ENCODE results near the gene COL27A1. TPM values are rescaled to one million over a fixed set of nuclear protein-coding genes. Genes with fewer than 3 reads are reported as not detected.

The COL27A1 gene
- total RNA-seq, 2 experiments from 2014 or later = not detected

GRCh38 chr9:114220061-114220541 lies 64.8 kb downstream of the COL27A1 start:
- no peak for TF ChIP-seq CTCF (conservative IDR thresholded peaks at IDR 0.05; ENCODE audit: low read length)
- TF ChIP-seq EZH2phosphoT487 (IDR thresholded peaks at IDR 0.05; ENCODE audit: borderline replicate concordance, low read depth, low read length) = no peak
- Histone ChIP-seq H3K9me2 (ENCODE audit: insufficient read depth, low read length) (no peaks in the 10 kb centered on the region), H3K4me1 (ENCODE audit: insufficient read depth, low read length, poor library complexity, severe bottlenecking) (no peaks in the 10 kb centered on the region), H4K20me1 (ENCODE audit: insufficient read depth, low read length) (no peaks in the 10 kb centered on the region), H2AFZ (ENCODE audit: low read length) (no peak overlapping the region), H3K4me3 (ENCODE audit: low read depth, low read length, poor library complexity, severe bottlenecking) (no peak overlapping the region), H3K9me3 (ENCODE audit: low read length) (no peaks in the 10 kb centered on the region), H3K4me2 (ENCODE audit: low read length) (no peak overlapping the region), H3K79me2 (ENCODE audit: insufficient read depth, low read depth, low read length) (no peaks in the 10 kb centered on the region), H3K27ac (ENCODE audit: low read depth, low read length, poor library complexity, severe bottlenecking) (no peak overlapping the region), H3K36me3 (ENCODE audit: insufficient read depth, low read length) (no peaks in the 10 kb centered on the region)
- intact Hi-C loops (cut with micrococcal nuclease; ENCODE audit: unreplicated experiment) = no loop called here
- BruUV-seq (replicated peaks) = no TSS peak
- DNase-seq (ENCODE audit: low spot score) = no peak
- POLR2A ChIA-PET = no interaction called here
- CTCF ChIA-PET (ENCODE audit: unreplicated experiment) = no interaction called here

GRCh38 chr9:114221706-114222465 lies 66.5 kb downstream of the COL27A1 start:
- no peaks in the 10 kb centered on the region for H3K9me2 ChIP-seq (ENCODE audit: insufficient read depth, low read length)
- no TSS peak for BruUV-seq (replicated peaks)
- H3K4me1 ChIP-seq (ENCODE audit: insufficient read depth, low read length, poor library complexity, severe bottlenecking) = no peaks in the 10 kb centered on the region
- H3K4me3 ChIP-seq (ENCODE audit: low read depth, low read length, poor library complexity, severe bottlenecking) = no peak overlapping the region
- H3K27ac ChIP-seq (ENCODE audit: low read depth, low read length, poor library complexity, severe bottlenecking) = no peak overlapping the region
- no peak overlapping the region for H3K4me2 ChIP-seq (ENCODE audit: low read length)
- POLR2A ChIA-PET = no interaction called here
- CTCF ChIA-PET (ENCODE audit: unreplicated experiment) = no interaction called here
- TF ChIP-seq EZH2phosphoT487 (IDR thresholded peaks at IDR 0.05; ENCODE audit: borderline replicate concordance, low read depth, low read length) = no peak
- no peak for TF ChIP-seq CTCF (conservative IDR thresholded peaks at IDR 0.05; ENCODE audit: low read length)
- H3K36me3 ChIP-seq (ENCODE audit: insufficient read depth, low read length) = no peaks in the 10 kb centered on the region
- no peak overlapping the region for H2AFZ ChIP-seq (ENCODE audit: low read length)
- no peaks in the 10 kb centered on the region for H3K79me2 ChIP-seq (ENCODE audit: insufficient read depth, low read depth, low read length)
- no peaks in the 10 kb centered on the region for H3K9me3 ChIP-seq (ENCODE audit: low read length)
- H4K20me1 ChIP-seq (ENCODE audit: insufficient read depth, low read length) = no peaks in the 10 kb centered on the region
- intact Hi-C loops (cut with micrococcal nuclease; ENCODE audit: unreplicated experiment) = no loop called here
- DNase-seq (ENCODE audit: low spot score) = no peak

- no TSS peak for BruUV-seq (replicated peaks)
- no peak overlapping the region for H3K4me2 ChIP-seq (ENCODE audit: low read length)
- H3K4me1 ChIP-seq (ENCODE audit: insufficient read depth, low read length, poor library complexity, severe bottlenecking) = no peaks in the 10 kb centered on the region
- no peak overlapping the region for H2AFZ ChIP-seq (ENCODE audit: low read length)
- ChIA-PET POLR2A (interaction anchor here (0.6 kb wide), 1 partner anchor 10 kb away, joined by 7 read pairs; no protein-coding TSS in a partner anchor), CTCF (ENCODE audit: unreplicated experiment) (no interaction called here)
- H3K9me2 ChIP-seq (ENCODE audit: insufficient read depth, low read length) = no peaks in the 10 kb centered on the region
- no peak overlapping the region for H3K27ac ChIP-seq (ENCODE audit: low read depth, low read length, poor library complexity, severe bottlenecking)
- no peaks in the 10 kb centered on the region for H3K9me3 ChIP-seq (ENCODE audit: low read length)
- intact Hi-C loops (cut with micrococcal nuclease; ENCODE audit: unreplicated experiment) = no loop called here
- H4K20me1 ChIP-seq (ENCODE audit: insufficient read depth, low read length) = no peaks in the 10 kb centered on the region
- no peak for TF ChIP-seq CTCF (conservative IDR thresholded peaks at IDR 0.05; ENCODE audit: low read length)
- TF ChIP-seq EZH2phosphoT487 (IDR thresholded peaks at IDR 0.05; ENCODE audit: borderline replicate concordance, low read depth, low read length) = no peak
- no peaks in the 10 kb centered on the region for H3K36me3 ChIP-seq (ENCODE audit: insufficient read depth, low read length)
- H3K79me2 ChIP-seq (ENCODE audit: insufficient read depth, low read depth, low read length) = no peaks in the 10 kb centered on the region
- no peak overlapping the region for H3K4me3 ChIP-seq (ENCODE audit: low read depth, low read length, poor library complexity, severe bottlenecking)
- no peak for DNase-seq (ENCODE audit: low spot score)
Measured at GRCh38 chr9:114223564-114224246, 68.4 kb downstream of the COL27A1 start.
